H1 (cell line): ENCODE results near the gene CDK9. TPM values are rescaled to one million over a fixed set of nuclear protein-coding genes. Genes with fewer than 3 reads are reported as not detected.

Experiments
- CTCF ChIA-PET: fragments of 300-600 bp; sonication (Branson Sonifier 250); formaldehyde crosslinking; loops from one replicate; lab custom pipeline; 2021; ENCODE audit not compliant: partially characterized antibody; lab: Charles Lee
- POLR2A ChIA-PET: fragments of 300-600 bp; sonication (Branson Sonifier 250); formaldehyde crosslinking; loops from one replicate; lab custom pipeline; 2021; ENCODE audit warnings: inconsistent platforms; ENCODE audit not compliant: partially characterized antibody; lab: Charles Lee
- DNase-seq, 2 experiments: peaks; one replicate each; pipeline versions ENCODE4 v3.0.0 to v3.0.0-alpha.2; 2010 to 2022; ENCODE audit warnings: low spot score in 2 of 2, low read depth in 1 of 2, mixed read lengths in 1 of 2
- FAIRE-seq: peaks from 2 replicates; lab custom pipeline; 2011; peaks lifted over from hg19 to GRCh38; lab: Jason Lieb, UNC
- H2AFZ ChIP-seq: 2 replicates; pipeline ENCODE4 v1.8.1; 2012; ENCODE audit warnings: low read length, inconsistent platforms
- H2AK5ac ChIP-seq: 2 replicates; pipeline ENCODE4 v1.6.1; 2013; ENCODE audit warnings: low read depth, low read length
- H2BK120ac ChIP-seq: replicated peaks from 2 replicates; pipeline ENCODE3; 2013; ENCODE audit warnings: low read depth, low read length, inconsistent platforms
- H2BK12ac ChIP-seq: 2 replicates; pipeline ENCODE4 v1.6.1; 2013; ENCODE audit warnings: low read depth, low read length
- H2BK15ac ChIP-seq: 2 replicates; pipeline ENCODE4 v1.6.1; 2013; ENCODE audit warnings: low read length
- H2BK20ac ChIP-seq: 2 replicates; pipeline ENCODE4 v1.6.1; 2013; ENCODE audit warnings: low read length
- H2BK5ac ChIP-seq: 2 replicates; pipeline ENCODE4 v1.6.1; 2013; ENCODE audit warnings: low read depth, low read length
- H3K14ac ChIP-seq: 2 replicates; pipeline ENCODE4 v1.6.1; 2013; ENCODE audit warnings: inconsistent platforms; ENCODE audit not compliant: insufficient read length
- H3K18ac ChIP-seq: 2 replicates; pipeline ENCODE4 v1.6.1; 2013; ENCODE audit warnings: low read length; ENCODE audit errors: extremely low read depth
- H3K23ac ChIP-seq: 2 replicates; pipeline ENCODE4 v1.6.1; 2013; ENCODE audit warnings: inconsistent platforms; ENCODE audit not compliant: insufficient read length
- H3K23me2 ChIP-seq: 2 replicates; pipeline ENCODE4 v1.6.1; 2013; ENCODE audit warnings: low read depth, low read length
- H3K27ac ChIP-seq: 2 replicates; pipeline ENCODE4 v1.6.1; 2011; ENCODE audit warnings: low read depth, low read length, inconsistent platforms
- H3K27me3 ChIP-seq, 4 experiments: replicated peaks in 1 of 4; 1 replicate in 1 of 4; 2 replicates in 3 of 4; pipeline versions ENCODE4 v1.6.1 to v1.8.1; 2011 to 2013; ENCODE audit warnings: low read length in 3 of 4, mild to moderate bottlenecking in 3 of 4, inconsistent platforms in 2 of 4, mixed read lengths in 2 of 4, moderate library complexity in 1 of 4; ENCODE audit not compliant: control insufficient read depth in 3 of 4, insufficient read depth in 3 of 4; ENCODE audit errors: extremely low read depth in 1 of 4
- H3K36me3 ChIP-seq, 4 experiments: 2 replicates each; pipeline versions ENCODE4 v1.6.1 to v1.8.1; 2011 to 2013; ENCODE audit warnings: mild to moderate bottlenecking in 4 of 4, low read length in 3 of 4, moderate library complexity in 2 of 4, control low read depth in 1 of 4, inconsistent platforms in 1 of 4; ENCODE audit not compliant: insufficient read depth in 4 of 4, control insufficient read depth in 2 of 4
- H3K4ac ChIP-seq: replicated peaks from 2 replicates; pipeline ENCODE3; 2013; ENCODE audit warnings: low read length, low read depth, mixed read lengths, inconsistent platforms; ENCODE audit not compliant: insufficient read length
- H3K4me1 ChIP-seq, 4 experiments: replicated peaks in 1 of 4; 1 replicate in 1 of 4; 2 replicates in 3 of 4; pipeline versions ENCODE4 v1.6.1 to v1.8.1; 2011 to 2013; ENCODE audit warnings: low read length in 3 of 4, inconsistent platforms in 2 of 4, mixed read lengths in 1 of 4; ENCODE audit not compliant: insufficient read depth in 4 of 4, control insufficient read depth in 3 of 4
- H3K4me2 ChIP-seq, 2 experiments: 2 replicates each; pipeline versions ENCODE4 v1.6.1 to v1.8.1; 2011 to 2013; ENCODE audit warnings: low read depth in 2 of 2, low read length in 2 of 2, control low read depth in 1 of 2, inconsistent platforms in 1 of 2, mild to moderate bottlenecking in 1 of 2; ENCODE audit not compliant: insufficient read depth in 1 of 2
- H3K4me3 ChIP-seq, 4 experiments: fragments of 200-600, 300-600 bp in 1 of 4; sonication (generic), shearing (Covaris generic), sonication (Bioruptor Twin) in 1 of 4; 2 replicates each; pipeline versions ENCODE4 v1.5.1 to v1.8.1; 2011 to 2016; ENCODE audit warnings: low read length in 4 of 4, low read depth in 3 of 4, control low read depth in 2 of 4, inconsistent platforms in 2 of 4, mild to moderate bottlenecking in 2 of 4, mixed read lengths in 1 of 4, moderate library complexity in 1 of 4; ENCODE audit not compliant: insufficient read depth in 2 of 4; ENCODE audit errors: extremely low read depth in 1 of 4
- H3K56ac ChIP-seq: replicated peaks from 2 replicates; pipeline ENCODE3; 2013; ENCODE audit warnings: low read depth, mild to moderate bottlenecking, mixed read lengths, low read length, inconsistent platforms; ENCODE audit not compliant: insufficient read length
- H3K79me1 ChIP-seq: 2 replicates; pipeline ENCODE4 v1.6.1; 2013; ENCODE audit warnings: low read depth, low read length, control low read depth
- H3K79me2 ChIP-seq, 2 experiments: 2 replicates each; pipeline versions ENCODE4 v1.6.1 to v1.8.1; 2012 to 2013; ENCODE audit warnings: low read length in 2 of 2, mild to moderate bottlenecking in 2 of 2, inconsistent platforms in 1 of 2; ENCODE audit not compliant: insufficient read depth in 2 of 2, control insufficient read depth in 1 of 2
- H3K9ac ChIP-seq, 4 experiments: replicated peaks in 1 of 4; 1 replicate in 1 of 4; 2 replicates in 3 of 4; pipeline versions ENCODE4 v1.6.1 to v1.8.1; 2011 to 2013; ENCODE audit warnings: low read depth in 3 of 4, low read length in 3 of 4, control low read depth in 2 of 4, mild to moderate bottlenecking in 2 of 4, moderate library complexity in 2 of 4, inconsistent platforms in 1 of 4; ENCODE audit errors: extremely low read depth in 1 of 4
- H3K9me3 ChIP-seq, 2 experiments: 2 replicates each; pipeline versions ENCODE4 v1.6.1 to v1.8.1; 2012 to 2013; ENCODE audit warnings: mild to moderate bottlenecking in 2 of 2, moderate library complexity in 2 of 2, control low read depth in 1 of 2, inconsistent platforms in 1 of 2, low read depth in 1 of 2, low read length in 1 of 2, mixed read lengths in 1 of 2; ENCODE audit not compliant: insufficient read depth in 2 of 2
- H4K20me1 ChIP-seq, 2 experiments: replicated peaks in 1 of 2; 2 replicates each; pipeline versions ENCODE3 to v1.8.1; 2011 to 2013; ENCODE audit warnings: inconsistent platforms in 2 of 2, low read length in 2 of 2, mild to moderate bottlenecking in 1 of 2; ENCODE audit not compliant: insufficient read depth in 2 of 2, control insufficient read depth in 1 of 2
- H4K5ac ChIP-seq: 2 replicates; pipeline ENCODE4 v1.6.1; 2013; ENCODE audit warnings: low read length, low read depth, mixed read lengths, inconsistent platforms; ENCODE audit not compliant: insufficient read length
- H4K8ac ChIP-seq: 2 replicates; pipeline ENCODE4 v1.8.0; 2013; ENCODE audit warnings: mild to moderate bottlenecking, moderate library complexity, low read length, inconsistent platforms; ENCODE audit not compliant: insufficient read depth; ENCODE audit errors: extremely low read depth
- H4K91ac ChIP-seq: replicated peaks from 2 replicates; pipeline ENCODE3; 2013; ENCODE audit warnings: low read length, mixed read lengths, inconsistent platforms; ENCODE audit not compliant: insufficient read length
- ASH2L ChIP-seq: fragments of 200-600, 300-600 bp; sonication (generic); IDR thresholded peaks from one replicate; pipeline ENCODE4 v1.7.1; 2017; ENCODE audit warnings: low read length
- KDM4A ChIP-seq: IDR thresholded peaks from one replicate; pipeline ENCODE4 v1.7.1; 2012; ENCODE audit warnings: low read depth, mild to moderate bottlenecking, moderate library complexity, low read length, inconsistent platforms; ENCODE audit not compliant: severe bottlenecking
- PHF8 ChIP-seq: fragments of 200-600 bp; sonication (generic); conservative IDR thresholded peaks from 2 replicates; pipeline ENCODE4 v1.7.1; 2012; ENCODE audit warnings: low read depth, mild to moderate bottlenecking, inconsistent platforms, low read length, moderate library complexity
- POU5F1 ChIP-seq: IDR thresholded peaks from 2 replicates; pipeline ENCODE4 v1.6.1; 2011; ENCODE audit warnings: low read depth, mild to moderate bottlenecking, low read length, moderate library complexity
- SP1 ChIP-seq: IDR thresholded peaks from 2 replicates; pipeline ENCODE4 v1.6.1; 2011; ENCODE audit warnings: low read depth, low read length
- TBP ChIP-seq: IDR thresholded peaks from 2 replicates; pipeline ENCODE4 v1.6.1; 2011; ENCODE audit warnings: low read depth, low read length, improper control_type of control experiment
- ZNF274 ChIP-seq: IDR thresholded peaks from 2 replicates; pipeline ENCODE4 v1.7.0; 2012; ENCODE audit warnings: low read length, borderline replicate concordance; ENCODE audit errors: extremely low read depth
- WGBS, 2 experiments: shearing (Covaris generic) in 1 of 2; methylation state at CpG; one replicate each; pipeline versions ENCODE4 v1.1.6 to v1.1.7; 2013 to 2015; ENCODE audit warnings: low lambda C conversion rate in 2 of 2, mixed read lengths in 2 of 2, inconsistent platforms in 1 of 2, low coverage in 1 of 2, missing lambda C conversion rate in 1 of 2; ENCODE audit not compliant: insufficient replicate concordance in 2 of 2, insufficient coverage in 1 of 2, insufficient read length in 1 of 2; ENCODE audit errors: extremely low coverage in 1 of 2, missing lambda C conversion rate in 1 of 2; 5-methylcytosine and 5-hydroxymethylcytosine counted together
- polyA plus RNA-seq, 7 experiments: library from polyadenylated mRNA; depleted of rRNA in 3 of 7; stranded (reverse) in 5 of 7; unstranded in 2 of 7; fragments of >200 nt in 5 of 7; fragments of 200-250 nt in 2 of 7; gene quantifications; 1 replicate in 5 of 7; 2 replicates in 1 of 7; 4 replicates in 1 of 7; pipeline versions ENCODE4 v1.2.1 to v1.2.3, GENCODE V29; 2011 to 2013; ENCODE audit warnings: missing spikeins in 2 of 7, mixed read lengths in 2 of 7
- total RNA-seq: library from RNA; stranded (reverse); fragmentation: NEBNext Ultra II Directional; extraction: Animal tissue kit (Norgen Biotek cat#: 25700); gene quantifications from 2 replicates; pipeline ENCODE4 v1.2.1, GENCODE V29; 2021

Gene CDK9
- total and polyA plus RNA-seq, 2 of the 8 experiments (the other 6 are each of a cell fraction or from before 2014, with no cell fraction given) = 69.1 to 87.5 TPM

DNA sequence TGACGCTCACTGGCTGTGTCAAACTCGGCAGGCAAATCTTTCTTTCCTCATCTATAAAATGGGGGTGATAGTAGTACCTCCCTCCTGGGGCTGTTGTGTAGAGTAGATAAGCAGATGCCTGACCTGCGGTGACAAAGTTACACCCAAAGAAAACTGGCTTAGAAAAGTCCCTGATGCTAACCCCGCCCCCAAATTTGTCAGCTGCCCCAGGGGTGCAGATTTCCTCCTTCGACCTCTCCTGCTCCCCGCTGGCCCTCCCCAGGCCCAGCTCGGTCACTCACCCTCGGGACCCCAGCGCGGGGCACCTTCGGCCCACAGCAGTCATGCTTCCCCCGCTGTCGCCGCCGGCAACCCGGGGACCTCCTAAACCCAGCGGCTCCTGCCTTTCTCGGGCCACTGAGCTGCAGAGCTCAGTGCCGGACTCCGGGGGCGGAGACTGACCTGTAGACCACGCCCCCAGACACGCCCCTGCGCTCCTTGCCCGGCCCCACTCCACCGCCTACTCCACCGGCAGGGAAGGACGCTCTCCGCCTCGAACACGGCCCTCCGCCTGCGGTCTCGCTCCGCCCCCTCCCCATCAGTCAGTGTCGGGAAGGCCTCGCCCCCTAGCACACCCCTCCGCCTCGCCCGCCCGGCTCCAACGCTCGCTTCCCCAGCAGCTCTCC is 14.8 kb upstream of the CDK9 start:
- H4K8ac ChIP-seq = no peak overlapping the region
- H3K27ac ChIP-seq = no peak overlapping the region
- 7% methylated on average over 16 of the region's 43 CpGs; no CpG with 5 or more reads in 1 of the 2 experiments for WGBS, 2 experiments
- H3K79me2 ChIP-seq = no peaks in the 10 kb centered on the region
- no peaks in the 10 kb centered on the region for H3K36me3 ChIP-seq
- DNase-seq (peak; percentile 97 to 99), FAIRE-seq (no peak)
- H2AFZ ChIP-seq = no peak overlapping the region
- H3K79me1 ChIP-seq = no peaks in the 10 kb centered on the region
- peaks cover 1 to 16% (median 8%) of the 10 kb centered on the region in 4 experiments for H3K4me1 ChIP-seq
- H3K27me3 ChIP-seq = no peaks in the 10 kb centered on the region
- CTCF ChIA-PET = interaction anchor here (0.8 to 14.6 kb wide), 14 partner anchors 9 to 268 kb away, joined by 3 to 227 read pairs (median 4); partner anchors contain the start of genes CDK9, SH2D3C and TOR2A
- peak; percentile 61; the same call in 1 of the 2 replicates for TF ChIP-seq SP1
- 0 out of 2 replicates have a peak, but pooled peaks have one; percentile 33 for TF ChIP-seq TBP
- TF ChIP-seq ASH2L = peak; percentile 28
- no peak for TF ChIP-seq ZNF274
- no peak for TF ChIP-seq POU5F1
- TF ChIP-seq PHF8 = 0 out of 2 replicates have a peak, but pooled peaks have one; percentile 17
- peak; percentile 62 for TF ChIP-seq KDM4A
- H4K5ac ChIP-seq = no peak overlapping the region
- no peak overlapping the region for H3K23ac ChIP-seq
- H3K4me3 ChIP-seq = peak overlapping the region; percentile 50 to 72 (median 60)
- POLR2A ChIA-PET = interaction anchor here (0.6 to 1.9 kb wide), 9 partner anchors 14 to 214 kb away, joined by 3 to 7 read pairs (median 3); partner anchors contain the start of genes CDK9 and FPGS
- no peak overlapping the region for H3K4ac ChIP-seq
- H2BK15ac ChIP-seq = no peak overlapping the region
- no peaks in the 10 kb centered on the region; the same call in 1 of the 2 replicates for H3K23me2 ChIP-seq
- H2AK5ac ChIP-seq = no peak overlapping the region
- no peaks in the 10 kb centered on the region for H3K9me3 ChIP-seq
- H3K56ac ChIP-seq = no peak overlapping the region
- H4K91ac ChIP-seq = no peak overlapping the region
- H3K18ac ChIP-seq = no peak overlapping the region
- H3K9ac ChIP-seq = no peak overlapping the region
- H2BK120ac ChIP-seq = no peak overlapping the region
- peak overlapping the region; percentile 58 to 94 for H3K4me2 ChIP-seq
- H2BK20ac ChIP-seq = no peak overlapping the region
- no peak overlapping the region for H2BK12ac ChIP-seq
- H4K20me1 ChIP-seq = no peaks in the 10 kb centered on the region
- no peak overlapping the region for H3K14ac ChIP-seq
- no peak overlapping the region for H2BK5ac ChIP-seq
